SU-DHL-6 (cell line): ENCODE results near the gene PINLYP.

Experiments
- H2AFZ ChIP-seq: fragments of 200-600 bp; sonication (generic); 2 replicates; pipeline ENCODE4 v1.6.1; 2014; ENCODE audit warnings: low read depth, mild to moderate bottlenecking, moderate library complexity, mixed read lengths, antibody characterized with exemption, low read length; ENCODE audit not compliant: severe bottlenecking
- H3F3A ChIP-seq: fragments of 200-600 bp; shearing (Covaris generic); 2 replicates; pipeline ENCODE4 v1.6.0; 2016; ENCODE audit warnings: antibody characterized with exemption, mild to moderate bottlenecking; ENCODE audit not compliant: insufficient read depth
- H3K27ac ChIP-seq: fragments of 200-600 bp; sonication (generic); 2 replicates; pipeline ENCODE4 v1.5.1; 2016; ENCODE audit warnings: low read depth, mild to moderate bottlenecking, low read length, moderate library complexity, mixed read lengths
- H3K27me3 ChIP-seq: fragments of 200-600 bp; sonication (generic), shearing (Covaris generic); 2 replicates; pipeline ENCODE4 v1.6.0; 2014; ENCODE audit warnings: mild to moderate bottlenecking, low read length
- H3K36me3 ChIP-seq: fragments of 200-600 bp; sonication (generic); 2 replicates; pipeline ENCODE4 v1.6.1; 2014; ENCODE audit warnings: mild to moderate bottlenecking, low read length, mixed read lengths
- H3K4me2 ChIP-seq: fragments of 300-600, 200-600 bp; shearing (Covaris generic), sonication (generic); 2 replicates; pipeline ENCODE4 v1.6.0; 2014; ENCODE audit warnings: low read length, low read depth, mild to moderate bottlenecking; ENCODE audit not compliant: poor library complexity, severe bottlenecking
- H3K4me3 ChIP-seq: fragments of 200-600 bp; sonication (generic); 2 replicates; pipeline ENCODE4 v1.5.1; 2014; ENCODE audit warnings: antibody characterized with exemption, low read length, mild to moderate bottlenecking, mixed read lengths; ENCODE audit not compliant: insufficient read depth, poor library complexity, severe bottlenecking
- H3K79me2 ChIP-seq: fragments of 200-600 bp; sonication (generic); 2 replicates; pipeline ENCODE4 v1.6.1; 2014; ENCODE audit warnings: mild to moderate bottlenecking, low read length, moderate library complexity; ENCODE audit not compliant: insufficient read depth
- H3K9ac ChIP-seq: fragments of 200-600 bp; sonication (generic); 2 replicates; pipeline ENCODE4 v1.7.0; 2014; ENCODE audit warnings: mild to moderate bottlenecking, low read length
- H3K9me2 ChIP-seq: fragments of 200-600 bp; sonication (generic); replicated peaks from 2 replicates; pipeline ENCODE4 v1.6.1; 2014; ENCODE audit warnings: low read length; ENCODE audit not compliant: insufficient read depth
- H3K9me3 ChIP-seq: fragments of 200-600 bp; sonication (generic); 2 replicates; pipeline ENCODE4 v1.6.1; 2014; ENCODE audit warnings: low read length, mixed read lengths; ENCODE audit not compliant: insufficient read depth
- H4K20me1 ChIP-seq: fragments of 200-600 bp; sonication (generic); 2 replicates; pipeline ENCODE4 v1.6.1; 2014; ENCODE audit warnings: low read depth, mild to moderate bottlenecking, antibody characterized with exemption, low read length, moderate library complexity, mixed read lengths
- CTCF ChIP-seq: fragments of 200-600 bp; sonication (generic); IDR thresholded peaks from one replicate; pipeline ENCODE4 v1.5.1; 2017; ENCODE audit warnings: antibody characterized with exemption, mild to moderate bottlenecking, low read length, moderate library complexity; ENCODE audit not compliant: insufficient read depth, poor library complexity, severe bottlenecking
- EZH2phosphoT487 ChIP-seq: fragments of 200-600 bp; sonication (generic), shearing (Covaris generic); conservative IDR thresholded peaks from 2 replicates; pipeline ENCODE4 v1.6.1; 2018; ENCODE audit warnings: mild to moderate bottlenecking, antibody characterized with exemption, low read length, moderate library complexity, mixed read lengths

PINLYP gene

DNA sequence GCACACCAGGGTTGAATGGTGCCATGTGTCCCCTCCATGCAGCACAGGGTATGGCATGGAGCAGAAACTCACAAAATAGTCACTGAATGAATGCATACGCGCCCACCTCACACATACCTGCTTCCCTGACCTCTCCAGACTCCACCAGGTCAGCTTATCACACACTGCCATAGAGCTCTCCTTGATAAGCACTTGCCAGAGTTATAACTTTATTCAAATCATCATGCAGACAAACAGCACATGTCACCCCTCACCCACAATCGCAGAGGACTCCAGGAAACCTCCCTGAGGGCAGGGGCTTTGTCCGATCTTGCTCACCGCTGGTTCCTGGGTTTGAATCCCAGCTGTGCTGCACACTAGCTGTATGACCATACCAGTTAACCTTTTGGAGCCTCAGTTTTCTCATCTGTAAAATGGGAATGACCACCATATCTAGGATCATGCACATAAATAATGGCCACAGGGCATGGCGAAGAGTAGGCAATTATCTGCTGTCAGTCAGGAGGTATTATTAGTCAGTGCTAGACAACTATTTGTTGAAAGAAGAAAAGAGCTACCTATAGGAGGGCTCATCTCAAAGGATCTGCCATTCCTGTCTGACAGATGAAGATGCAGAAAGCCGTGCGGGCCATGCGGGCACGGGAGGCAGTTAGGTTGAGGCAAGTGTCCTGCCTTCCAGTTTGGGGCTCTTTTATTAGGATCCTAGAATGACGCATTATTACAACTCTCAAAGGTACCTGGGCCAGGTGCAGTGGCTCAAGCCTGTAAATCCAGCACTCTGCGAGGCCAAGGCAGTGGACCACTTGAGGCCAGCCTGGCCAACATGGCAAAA is 14.2 kb upstream of the PINLYP start:
- no peaks in the 10 kb centered on the region for H3K9me2 ChIP-seq
- H3F3A ChIP-seq: peaks cover 9% of the 10 kb centered on the region; the same call in 1 of the 2 replicates
- H3K4me3 ChIP-seq: no peak overlapping the region
- no peaks in the 10 kb centered on the region for H3K9me3 ChIP-seq
- no peaks in the 10 kb centered on the region for H3K36me3 ChIP-seq
- H3K9ac ChIP-seq: no peak overlapping the region
- no peak for TF ChIP-seq EZH2phosphoT487
- TF ChIP-seq CTCF: no peak
- H4K20me1 ChIP-seq: no peaks in the 10 kb centered on the region
- H3K79me2 ChIP-seq: peaks cover 7% of the 10 kb centered on the region; the same call in 1 of the 2 replicates
- no peak overlapping the region for H2AFZ ChIP-seq
- H3K27me3 ChIP-seq: no peaks in the 10 kb centered on the region
- no peak overlapping the region for H3K4me2 ChIP-seq
- H3K27ac ChIP-seq: no peak overlapping the region

DNA sequence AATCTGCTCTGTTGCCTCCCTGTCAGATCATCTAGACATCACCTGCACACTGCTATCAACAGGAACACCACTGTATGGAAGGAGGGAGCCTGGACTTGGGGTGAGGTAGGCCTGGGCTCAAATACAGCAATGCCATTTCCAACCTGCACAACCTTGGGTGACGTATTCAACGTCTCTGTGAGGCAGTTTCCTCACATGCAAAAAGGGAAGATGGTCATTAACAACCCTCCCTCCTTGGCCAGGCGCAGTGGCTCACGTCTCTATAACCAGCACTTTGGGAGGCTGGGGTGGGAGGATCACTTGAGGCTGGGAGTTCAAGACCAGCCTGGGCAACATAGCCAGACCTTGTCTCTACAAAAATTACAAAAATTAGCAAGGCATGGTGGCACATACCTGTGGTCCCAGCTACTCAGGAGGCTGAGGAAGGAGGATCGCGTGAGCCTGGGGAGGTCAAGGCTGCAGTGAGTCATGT is 13.3 kb upstream of the PINLYP start:
- Histone ChIP-seq H2AFZ (no peak overlapping the region), H3K9me2 (no peaks in the 10 kb centered on the region), H3K4me2 (peak overlapping the region; percentile 4), H4K20me1 (no peaks in the 10 kb centered on the region), H3K9ac (no peak overlapping the region), H3K27ac (peak overlapping the region; percentile 56), H3K27me3 (no peaks in the 10 kb centered on the region), H3K36me3 (no peaks in the 10 kb centered on the region), H3K79me2 (peaks cover 7% of the 10 kb centered on the region; the same call in 1 of the 2 replicates), H3F3A (peaks cover 9% of the 10 kb centered on the region; the same call in 1 of the 2 replicates), H3K4me3 (no peak overlapping the region), H3K9me3 (no peaks in the 10 kb centered on the region)
- TF ChIP-seq CTCF (no peak), EZH2phosphoT487 (no peak)

DNA sequence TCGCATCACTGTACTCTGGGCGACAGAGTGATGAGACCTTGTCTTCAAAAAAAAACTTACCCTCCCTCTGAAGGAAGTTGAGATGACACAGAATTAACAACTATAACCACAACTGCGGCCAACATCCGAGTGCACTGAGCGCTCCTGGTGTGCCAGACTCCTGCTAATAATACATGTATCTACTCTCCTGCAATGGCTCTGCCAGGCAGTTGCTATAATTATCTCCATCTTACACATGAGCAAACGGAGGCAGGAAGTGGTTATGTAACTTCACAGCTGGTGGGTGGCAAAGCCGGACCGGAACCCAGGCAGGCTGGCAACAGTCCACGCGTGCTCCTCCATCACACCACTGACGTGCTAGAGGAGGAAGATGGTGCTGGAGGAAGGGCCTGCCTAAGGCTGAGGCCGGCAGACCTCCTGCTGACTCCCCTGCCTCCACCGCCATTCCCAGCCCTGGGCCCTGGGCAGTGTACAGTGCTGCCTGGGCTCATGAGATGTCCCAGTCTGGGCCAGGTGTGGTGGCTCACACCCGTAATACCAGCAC is 12.8 kb upstream of the PINLYP start:
- Histone ChIP-seq H3K27ac (peak overlapping the region; percentile 56), H3K9me3 (no peaks in the 10 kb centered on the region), H3K79me2 (peaks cover 7% of the 10 kb centered on the region; the same call in 1 of the 2 replicates), H3K27me3 (no peaks in the 10 kb centered on the region), H3K4me2 (peak overlapping the region; percentile 4), H3K36me3 (no peaks in the 10 kb centered on the region), H3K4me3 (no peak overlapping the region), H2AFZ (no peak overlapping the region), H3F3A (peaks cover 9% of the 10 kb centered on the region; the same call in 1 of the 2 replicates), H3K9ac (no peak overlapping the region), H3K9me2 (no peaks in the 10 kb centered on the region), H4K20me1 (no peaks in the 10 kb centered on the region)
- TF ChIP-seq CTCF: no peak
- no peak for TF ChIP-seq EZH2phosphoT487
